H54 (cell line): Measurements from ENCODE around the gene CHIT1.
A peak's percentile ranks its signal among the peaks of the same experiment; 100 is the strongest.

ENCODE experiments used
- DNase-seq: peaks from one replicate; pipeline ENCODE4 v3.0.0; 2011; ENCODE audit warnings: low spot score, mixed read lengths; ENCODE audit not compliant: insufficient read length
- FAIRE-seq: peaks from 3 replicates; lab custom pipeline; 2011; peaks lifted over from hg19 to GRCh38; lab: Jason Lieb, UNC
- POLR2A ChIP-seq: IDR thresholded peaks from 2 replicates; pipeline ENCODE4 v1.6.1; 2011; ENCODE audit warnings: low read depth, mild to moderate bottlenecking, low read length

Gene CHIT1

GRCh38 chr1:203216274-203217138 is 13.0 kb downstream of the CHIT1 start:
- peak; percentile 58 for DNase-seq
- FAIRE-seq: no peak
- no peak for TF ChIP-seq POLR2A

GRCh38 chr1:203215573-203215972 is 13.9 kb downstream of the CHIT1 start:
- no peak for TF ChIP-seq POLR2A
- FAIRE-seq (no peak), DNase-seq (no peak)

DNA sequence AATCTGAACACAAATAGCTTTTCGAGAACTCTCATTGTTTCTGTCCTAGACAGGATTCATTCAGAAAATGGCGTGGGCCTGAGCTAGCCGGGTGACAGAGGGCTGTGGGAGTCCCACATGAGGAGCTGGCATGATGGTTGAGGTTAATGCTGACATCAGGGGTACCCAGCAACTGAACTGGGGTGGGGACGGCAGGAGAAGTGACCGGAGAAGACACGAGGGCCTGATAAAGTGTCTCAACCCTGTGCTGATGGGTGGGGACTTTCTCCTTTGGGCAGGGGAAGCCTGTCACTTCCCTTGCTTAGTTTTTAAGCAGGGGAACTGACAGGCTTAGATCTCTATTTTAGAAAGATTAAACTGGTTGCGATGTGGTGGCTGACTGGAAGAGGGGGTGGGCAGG is 14.6 kb downstream of the CHIT1 start:
- FAIRE-seq (no peak), DNase-seq (no peak)
- no peak for TF ChIP-seq POLR2A

DNA sequence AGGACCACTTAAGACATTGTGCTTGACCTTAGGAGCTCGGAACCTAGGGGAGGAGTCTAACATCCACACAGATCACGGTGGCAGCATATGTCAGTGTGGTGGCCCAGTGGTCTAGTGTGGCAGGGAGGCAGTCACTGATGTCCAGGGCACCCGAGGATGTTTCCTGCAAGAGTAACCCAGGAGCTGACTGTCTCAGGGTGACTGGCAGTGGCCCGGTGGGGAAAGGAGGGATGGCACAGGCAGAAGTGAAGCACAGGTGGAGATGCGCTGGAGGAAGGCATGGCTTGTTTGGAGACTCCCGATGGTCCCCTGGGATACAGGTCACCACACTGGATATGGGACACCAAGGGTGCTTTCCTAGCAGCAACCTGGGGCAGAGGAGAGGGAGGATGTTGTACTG is 16.3 kb downstream of the CHIT1 start:
- TF ChIP-seq POLR2A: no peak
- DNase-seq (no peak), FAIRE-seq (no peak)

GRCh38 chr1:203211812-203212211 is 17.7 kb downstream of the CHIT1 start:
- FAIRE-seq (no peak), DNase-seq (no peak)
- no peak for TF ChIP-seq POLR2A

GRCh38 chr1:203210988-203211387 is 18.5 kb downstream of the CHIT1 start:
- DNase-seq: no peak
- no peak for FAIRE-seq
- no peak for TF ChIP-seq POLR2A

DNA sequence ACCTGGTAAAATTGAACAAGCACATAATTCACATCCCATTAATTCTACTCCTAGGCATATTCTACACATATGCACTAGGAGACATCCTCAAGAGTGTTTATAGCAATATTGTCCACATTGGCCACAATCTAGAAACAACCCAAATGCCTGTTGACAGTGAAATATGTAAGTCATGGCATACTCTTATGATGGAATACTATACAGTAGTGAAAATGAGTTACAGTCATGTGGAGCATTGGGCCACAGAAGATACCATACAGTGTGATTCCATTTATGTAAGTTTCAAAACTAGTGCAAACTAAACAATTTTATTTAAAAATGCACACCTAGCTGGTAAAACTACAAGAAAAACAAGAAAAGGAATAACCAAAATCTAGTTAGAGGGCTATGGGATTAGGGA is 19.1 kb downstream of the CHIT1 start:
- FAIRE-seq (no peak), DNase-seq (no peak)
- TF ChIP-seq POLR2A: no peak

DNA sequence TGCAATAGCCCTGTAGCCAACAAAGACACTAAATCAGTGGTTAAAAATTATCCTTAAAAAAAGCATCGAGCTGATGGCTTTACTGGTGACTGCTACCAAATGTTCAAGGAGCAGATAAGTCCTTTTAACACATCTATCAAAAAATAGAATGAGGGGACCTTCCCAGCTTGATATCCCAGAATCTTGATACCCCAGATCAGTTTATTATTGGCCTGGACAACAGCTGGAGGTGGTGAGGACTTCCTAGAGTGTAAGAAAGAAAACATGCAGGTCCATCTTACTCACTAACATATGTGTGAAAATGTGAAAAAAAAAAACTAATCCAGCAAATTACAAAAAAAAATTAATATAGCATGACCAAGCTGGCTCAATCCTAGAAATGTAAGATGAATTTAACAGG is 21.3 kb downstream of the CHIT1 start:
- DNase-seq (no peak), FAIRE-seq (no peak)
- TF ChIP-seq POLR2A: no peak

- FAIRE-seq: no peak
- TF ChIP-seq POLR2A: no peak
- DNase-seq: no peak
Observed at GRCh38 chr1:203207751-203208150, 21.7 kb downstream of the CHIT1 start.

GRCh38 chr1:203206129-203206687 is 23.3 kb downstream of the CHIT1 start:
- DNase-seq: no peak
- no peak for TF ChIP-seq POLR2A
- no peak for FAIRE-seq

GRCh38 chr1:203204756-203205155 is 24.7 kb downstream of the CHIT1 start:
- DNase-seq (no peak), FAIRE-seq (no peak)
- no peak for TF ChIP-seq POLR2A

- FAIRE-seq (no peak), DNase-seq (no peak)
- no peak for TF ChIP-seq POLR2A
Observed at GRCh38 chr1:203202431-203203245, 26.8 kb downstream of the CHIT1 start.

DNA sequence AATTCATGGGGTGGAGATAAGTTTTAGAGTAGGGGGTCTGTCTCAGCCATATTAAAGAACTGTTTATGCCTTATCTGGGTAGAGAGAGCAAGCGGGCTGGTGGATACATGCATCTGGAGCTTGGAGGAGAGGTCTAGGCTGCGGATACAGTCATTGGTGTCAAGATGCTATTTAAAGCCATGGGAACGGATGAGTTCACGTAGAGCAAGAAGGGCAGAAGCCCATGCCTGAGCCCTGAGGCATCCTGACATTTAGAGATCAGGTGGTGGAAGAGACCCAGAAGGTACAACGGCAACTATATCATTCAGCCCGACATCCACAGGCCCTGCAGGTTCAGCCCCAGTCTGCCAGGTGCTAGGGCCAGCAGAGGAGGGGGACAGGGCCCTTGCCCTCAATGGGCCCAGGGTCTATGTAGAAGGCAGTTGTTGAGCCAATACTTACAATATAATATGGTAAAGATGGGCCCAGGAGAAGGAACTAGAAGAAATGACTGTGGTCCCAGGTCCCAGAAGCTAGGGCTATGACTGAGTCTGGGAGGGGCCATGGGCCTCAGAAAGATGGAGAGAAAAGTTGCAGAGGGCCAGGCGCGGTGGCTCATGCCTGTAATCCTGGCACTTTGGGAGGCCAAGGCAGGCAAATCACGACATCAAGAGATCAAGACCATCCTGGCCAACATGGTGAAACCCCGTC is 27.8 kb downstream of the CHIT1 start:
- DNase-seq: no peak
- TF ChIP-seq POLR2A: no peak
- no peak for FAIRE-seq
